SK-N-SH (cell line): ENCODE results near the gene MBP. TPM values are rescaled to one million over a fixed set of nuclear protein-coding genes. Genes with fewer than 3 reads are reported as not detected.

ENCODE experiments used
- CTCF ChIA-PET: fragments of 300-600, 350-600 bp; formaldehyde crosslinking; extraction: SDS; loops from one replicate; lab custom pipeline; 2021; lab: Yijun Ruan, JAX
- POLR2A ChIA-PET: fragments of 350-600 bp; sonication (Branson Sonifier 250); formaldehyde crosslinking; extraction: SDS; loops from one replicate; lab custom pipeline; 2020; ENCODE audit warnings: antibody characterized with exemption, inconsistent platforms; lab: Yijun Ruan, JAX
- DNase-seq: peaks from one replicate; pipeline ENCODE4 v3.0.0; 2012
- H2AFZ ChIP-seq: fragments of 200-600 bp; sonication (generic); 2 replicates; pipeline ENCODE4 v1.8.1; 2016; ENCODE audit warnings: antibody characterized with exemption, mild to moderate bottlenecking, low read depth
- H3F3A ChIP-seq: fragments of 200-600 bp; sonication (generic); replicated peaks from 2 replicates; pipeline ENCODE3; 2016; ENCODE audit warnings: antibody characterized with exemption, mild to moderate bottlenecking; ENCODE audit not compliant: insufficient read depth
- H3K27ac ChIP-seq, 2 experiments: fragments of 200-500 bp in 1 of 2; fragments of 200-600 bp in 1 of 2; sonication (Bioruptor generic) in 1 of 2; sonication (generic), shearing (Covaris generic) in 1 of 2; 2 replicates each; pipeline versions ENCODE4 v1.5.1 to v1.6.1; 2014 to 2016; ENCODE audit warnings: low read depth in 2 of 2, inconsistent platforms in 1 of 2, low read length in 1 of 2, mild to moderate bottlenecking in 1 of 2, mixed read lengths in 1 of 2
- H3K27me3 ChIP-seq: fragments of 200-600 bp; sonication (generic), shearing (Covaris generic); 2 replicates; pipeline ENCODE4 v1.6.1; 2016; ENCODE audit warnings: mixed run types; ENCODE audit not compliant: insufficient read depth
- H3K36me3 ChIP-seq, 2 experiments: fragments of 200-500 bp in 1 of 2; fragments of 200-600 bp in 1 of 2; sonication (Bioruptor generic) in 1 of 2; sonication (generic) in 1 of 2; replicated peaks in 1 of 2; 2 replicates each; pipeline versions ENCODE3 to v1.5.1; 2014 to 2016; ENCODE audit warnings: low read length in 1 of 2, mild to moderate bottlenecking in 1 of 2; ENCODE audit not compliant: insufficient read depth in 2 of 2, control insufficient read depth in 1 of 2
- H3K4me1 ChIP-seq, 2 experiments: fragments of 200-500 bp in 1 of 2; fragments of 200-600 bp in 1 of 2; sonication (Bioruptor generic) in 1 of 2; sonication (generic), shearing (Covaris generic) in 1 of 2; 2 replicates each; pipeline versions ENCODE4 v1.5.1 to v1.6.1; 2014 to 2016; ENCODE audit warnings: low read depth in 1 of 2, low read length in 1 of 2, mixed run types in 1 of 2; ENCODE audit not compliant: insufficient read depth in 2 of 2, control insufficient read depth in 1 of 2
- H3K4me2 ChIP-seq: fragments of 200-600 bp; sonication (generic), shearing (Covaris generic); 2 replicates; pipeline ENCODE4 v1.6.1; 2017; ENCODE audit warnings: mixed run types
- H3K4me3 ChIP-seq, 2 experiments: fragments of 200-500 bp in 1 of 2; fragments of 200-600 bp in 1 of 2; sonication (Bioruptor generic) in 1 of 2; sonication (generic), shearing (Covaris generic) in 1 of 2; 2 replicates each; pipeline versions ENCODE4 v1.5.1 to v1.8.1; 2014 to 2016; ENCODE audit warnings: low read depth in 2 of 2, inconsistent platforms in 1 of 2, low read length in 1 of 2, mild to moderate bottlenecking in 1 of 2, mixed read lengths in 1 of 2, moderate library complexity in 1 of 2
- H3K79me2 ChIP-seq: fragments of 200-600 bp; sonication (generic); 2 replicates; pipeline ENCODE4 v1.8.1; 2017; ENCODE audit warnings: mild to moderate bottlenecking; ENCODE audit not compliant: insufficient read depth
- H3K9ac ChIP-seq: fragments of 200-600 bp; sonication (generic); 2 replicates; pipeline ENCODE4 v1.6.1; 2017; ENCODE audit warnings: mixed run types
- H3K9me2 ChIP-seq: fragments of 200-600 bp; sonication (generic); 2 replicates; pipeline ENCODE4 v1.6.1; 2017; ENCODE audit warnings: mixed run types
- H3K9me3 ChIP-seq: fragments of 200-600 bp; sonication (generic); 2 replicates; pipeline ENCODE4 v1.6.1; 2017; ENCODE audit warnings: mixed run types, mild to moderate bottlenecking, moderate library complexity
- H4K20me1 ChIP-seq: fragments of 200-600 bp; sonication (generic); 2 replicates; pipeline ENCODE4 v1.6.1; 2017; ENCODE audit warnings: mild to moderate bottlenecking, mixed run types; ENCODE audit not compliant: insufficient read depth
- CHD2 ChIP-seq: fragments of 150-350 bp; IDR thresholded peaks from 2 replicates; pipeline ENCODE4 v1.6.1; 2018; ENCODE audit warnings: low read length; ENCODE audit not compliant: partially characterized antibody
- ELF1 ChIP-seq: IDR thresholded peaks from 2 replicates; pipeline ENCODE4 v1.4.0; 2012
- EP300 ChIP-seq, 2 experiments: IDR thresholded peaks; 2 replicates each; pipeline versions ENCODE4 v1.4.0 to v1.6.1; 2012; ENCODE audit warnings: borderline replicate concordance in 1 of 2, low read depth in 1 of 2, low read length in 1 of 2
- EZH2phosphoT487 ChIP-seq: fragments of 200-600 bp; sonication (generic); IDR thresholded peaks from 2 replicates; pipeline ENCODE4 v1.6.1; 2017; ENCODE audit warnings: low read depth, mixed run types, mild to moderate bottlenecking, antibody characterized with exemption, moderate library complexity, borderline replicate concordance
- FOSL2 ChIP-seq: IDR thresholded peaks from 2 replicates; pipeline ENCODE4 v1.4.0; 2012; ENCODE audit warnings: low read depth, mild to moderate bottlenecking, moderate library complexity, borderline replicate concordance
- GABPA ChIP-seq: IDR thresholded peaks from 2 replicates; pipeline ENCODE4 v1.4.0; 2012; ENCODE audit warnings: low read depth, mild to moderate bottlenecking
- MAX ChIP-seq: IDR thresholded peaks from 2 replicates; pipeline ENCODE4 v1.4.0; 2012; ENCODE audit warnings: low read depth
- MEF2A ChIP-seq: IDR thresholded peaks from 2 replicates; pipeline ENCODE4 v1.4.0; 2012; ENCODE audit warnings: low read depth, borderline replicate concordance
- NFIC ChIP-seq: IDR thresholded peaks from 2 replicates; pipeline ENCODE4 v1.4.0; 2012; ENCODE audit warnings: borderline replicate concordance
- NRF1 ChIP-seq: IDR thresholded peaks from 2 replicates; pipeline ENCODE4 v1.6.1; 2012; ENCODE audit warnings: low read depth, mild to moderate bottlenecking, low read length
- POLR2AphosphoS5 ChIP-seq: IDR thresholded peaks from 2 replicates; pipeline ENCODE4 v1.6.1; 2012; ENCODE audit warnings: low read depth, low read length
- RXRA ChIP-seq: IDR thresholded peaks from 2 replicates; pipeline ENCODE4 v1.4.0; 2012; ENCODE audit warnings: low read depth, mild to moderate bottlenecking, borderline replicate concordance
- YY1 ChIP-seq: IDR thresholded peaks from 2 replicates; pipeline ENCODE4 v1.4.0; 2012; ENCODE audit warnings: low read depth, mild to moderate bottlenecking
- WGBS: methylation state at CpG from one replicate; pipeline ENCODE4 v1.1.6; 2017; ENCODE audit warnings: low lambda C conversion rate; 5-methylcytosine and 5-hydroxymethylcytosine counted together
- polyA plus RNA-seq, 3 experiments: library from polyadenylated mRNA; depleted of rRNA; stranded (reverse); fragments of >200 nt; gene quantifications; 2 replicates each; pipeline ENCODE4 v1.2.3, GENCODE V29; 2012
- TF ChIP-seq, protein P1 (sequence below): IDR thresholded peaks from 2 replicates; pipeline ENCODE4 v1.4.0; 2012; ENCODE audit warnings: low read depth, borderline replicate concordance
- TF ChIP-seq, protein P2 (sequence below): IDR thresholded peaks from 2 replicates; pipeline ENCODE4 v1.6.1; 2012; ENCODE audit warnings: mild to moderate bottlenecking, low read depth, low read length, moderate library complexity
- TF ChIP-seq, protein P3 (sequence below): fragments of 150-350 bp; IDR thresholded peaks from 2 replicates; pipeline ENCODE4 v1.6.1; 2016; ENCODE audit warnings: mild to moderate bottlenecking, low read depth, low read length

The MBP gene
- polyA plus RNA-seq, 1 of the 3 experiments (the other 2 are of a cell fraction) = 1.6 TPM

DNA sequence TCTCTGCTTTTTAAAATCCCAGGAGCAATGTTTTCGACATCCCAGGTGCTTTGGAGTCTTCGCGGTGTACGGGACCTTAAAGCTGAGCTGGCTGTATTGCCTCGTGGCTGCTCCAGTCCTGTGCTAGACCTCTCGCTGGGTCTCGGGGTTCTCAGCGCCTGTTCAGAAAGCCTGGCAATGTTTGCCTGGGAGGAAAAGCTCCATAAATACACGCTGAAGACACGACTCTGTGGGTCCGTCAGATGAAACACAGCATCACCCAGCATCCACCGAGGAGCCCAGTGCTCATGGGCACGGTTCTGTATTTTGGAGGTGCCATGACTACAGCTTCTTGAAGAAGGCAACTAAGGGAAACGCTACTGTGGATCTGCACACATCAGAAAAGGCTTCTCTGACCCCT is 21.6 kb downstream of the MBP start:
- TF ChIP-seq EP300 (IDR thresholded peaks at IDR 0.05; ENCODE audit: borderline replicate concordance in 1 of 2, low read depth in 1 of 2, low read length in 1 of 2) (no peak), RXRA (no peak), MEF2A (no peak), ELF1 (no peak), GABPA (no peak), FOSL2 (no peak)
- Histone ChIP-seq H3K79me2 (no peaks in the 10 kb centered on the region), H3K27me3 (no peaks in the 10 kb centered on the region), H3K9me3 (no peaks in the 10 kb centered on the region), H3K9me2 (no peaks in the 10 kb centered on the region), H3K9ac (no peak overlapping the region), H3K27ac (no peak overlapping the region), H3F3A (no peaks in the 10 kb centered on the region), H4K20me1 (no peaks in the 10 kb centered on the region), H3K4me2 (no peak overlapping the region), H3K36me3 (no peaks in the 10 kb centered on the region), H3K4me3 (no peak overlapping the region), H3K4me1 (peaks cover 0 to 16% of the 10 kb centered on the region in 2 experiments; a peak in 2 of 4 replicates), H2AFZ (no peak overlapping the region)
- ChIA-PET CTCF (no interaction called here), POLR2A (no interaction called here)
- 97% methylated on average over 10 of the region's 14 CpGs for WGBS
- no peak for DNase-seq

GRCh38 chr18:77110400-77110799 is 22.2 kb downstream of the MBP start:
- H3K4me3 ChIP-seq = no peak overlapping the region
- no peaks in the 10 kb centered on the region for H3K79me2 ChIP-seq
- H3K27me3 ChIP-seq = no peaks in the 10 kb centered on the region
- H3K9me2 ChIP-seq = no peaks in the 10 kb centered on the region
- H2AFZ ChIP-seq = no peak overlapping the region
- no peak overlapping the region for H3K4me2 ChIP-seq
- TF ChIP-seq RXRA (no peak), ELF1 (no peak), YY1 (no peak), NRF1 (no peak), EZH2phosphoT487 (no peak), EP300 (IDR thresholded peaks at IDR 0.05; ENCODE audit: borderline replicate concordance in 1 of 2, low read depth in 1 of 2, low read length in 1 of 2) (no peak), POLR2AphosphoS5 (no peak), CHD2 (no peak), NFIC (no peak), MAX (no peak)
- TF ChIP-seq, protein P1, sequence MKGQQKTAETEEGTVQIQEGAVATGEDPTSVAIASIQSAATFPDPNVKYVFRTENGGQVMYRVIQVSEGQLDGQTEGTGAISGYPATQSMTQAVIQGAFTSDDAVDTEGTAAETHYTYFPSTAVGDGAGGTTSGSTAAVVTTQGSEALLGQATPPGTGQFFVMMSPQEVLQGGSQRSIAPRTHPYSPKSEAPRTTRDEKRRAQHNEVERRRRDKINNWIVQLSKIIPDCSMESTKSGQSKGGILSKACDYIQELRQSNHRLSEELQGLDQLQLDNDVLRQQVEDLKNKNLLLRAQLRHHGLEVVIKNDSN = no peak
- TF ChIP-seq, protein P2, sequence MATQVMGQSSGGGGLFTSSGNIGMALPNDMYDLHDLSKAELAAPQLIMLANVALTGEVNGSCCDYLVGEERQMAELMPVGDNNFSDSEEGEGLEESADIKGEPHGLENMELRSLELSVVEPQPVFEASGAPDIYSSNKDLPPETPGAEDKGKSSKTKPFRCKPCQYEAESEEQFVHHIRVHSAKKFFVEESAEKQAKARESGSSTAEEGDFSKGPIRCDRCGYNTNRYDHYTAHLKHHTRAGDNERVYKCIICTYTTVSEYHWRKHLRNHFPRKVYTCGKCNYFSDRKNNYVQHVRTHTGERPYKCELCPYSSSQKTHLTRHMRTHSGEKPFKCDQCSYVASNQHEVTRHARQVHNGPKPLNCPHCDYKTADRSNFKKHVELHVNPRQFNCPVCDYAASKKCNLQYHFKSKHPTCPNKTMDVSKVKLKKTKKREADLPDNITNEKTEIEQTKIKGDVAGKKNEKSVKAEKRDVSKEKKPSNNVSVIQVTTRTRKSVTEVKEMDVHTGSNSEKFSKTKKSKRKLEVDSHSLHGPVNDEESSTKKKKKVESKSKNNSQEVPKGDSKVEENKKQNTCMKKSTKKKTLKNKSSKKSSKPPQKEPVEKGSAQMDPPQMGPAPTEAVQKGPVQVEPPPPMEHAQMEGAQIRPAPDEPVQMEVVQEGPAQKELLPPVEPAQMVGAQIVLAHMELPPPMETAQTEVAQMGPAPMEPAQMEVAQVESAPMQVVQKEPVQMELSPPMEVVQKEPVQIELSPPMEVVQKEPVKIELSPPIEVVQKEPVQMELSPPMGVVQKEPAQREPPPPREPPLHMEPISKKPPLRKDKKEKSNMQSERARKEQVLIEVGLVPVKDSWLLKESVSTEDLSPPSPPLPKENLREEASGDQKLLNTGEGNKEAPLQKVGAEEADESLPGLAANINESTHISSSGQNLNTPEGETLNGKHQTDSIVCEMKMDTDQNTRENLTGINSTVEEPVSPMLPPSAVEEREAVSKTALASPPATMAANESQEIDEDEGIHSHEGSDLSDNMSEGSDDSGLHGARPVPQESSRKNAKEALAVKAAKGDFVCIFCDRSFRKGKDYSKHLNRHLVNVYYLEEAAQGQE = no peak
- TF ChIP-seq, protein P3, sequence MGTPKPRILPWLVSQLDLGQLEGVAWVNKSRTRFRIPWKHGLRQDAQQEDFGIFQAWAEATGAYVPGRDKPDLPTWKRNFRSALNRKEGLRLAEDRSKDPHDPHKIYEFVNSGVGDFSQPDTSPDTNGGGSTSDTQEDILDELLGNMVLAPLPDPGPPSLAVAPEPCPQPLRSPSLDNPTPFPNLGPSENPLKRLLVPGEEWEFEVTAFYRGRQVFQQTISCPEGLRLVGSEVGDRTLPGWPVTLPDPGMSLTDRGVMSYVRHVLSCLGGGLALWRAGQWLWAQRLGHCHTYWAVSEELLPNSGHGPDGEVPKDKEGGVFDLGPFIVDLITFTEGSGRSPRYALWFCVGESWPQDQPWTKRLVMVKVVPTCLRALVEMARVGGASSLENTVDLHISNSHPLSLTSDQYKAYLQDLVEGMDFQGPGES = no peak
- TF ChIP-seq, all 33 proteins: peak for 0
- ChIA-PET CTCF (no interaction called here), POLR2A (no interaction called here)
- no peak for DNase-seq
- H3K27ac ChIP-seq = no peak overlapping the region
- H4K20me1 ChIP-seq = no peaks in the 10 kb centered on the region
- no peaks in the 10 kb centered on the region for H3K36me3 ChIP-seq
- H3K4me1 ChIP-seq = peaks cover 0 to 16% of the 10 kb centered on the region in 2 experiments; a peak in 2 of 4 replicates
- H3K9me3 ChIP-seq = no peaks in the 10 kb centered on the region
- WGBS = 98% methylated on average over 3 of the region's 3 CpGs
- H3K9ac ChIP-seq = no peak overlapping the region
- no peaks in the 10 kb centered on the region for H3F3A ChIP-seq
